ENCODE measurements around the gene HNF1A. TPM values are rescaled to one million over a fixed set of nuclear protein-coding genes. Genes with fewer than 3 reads are reported as not detected.
"Not testable (repeated sequence)": the region's sequence is repeated elsewhere in the genome, so short reads cannot be mapped to it uniquely, and the experiment has no call there.

HNF1A gene
- polyA plus RNA-seq, 1 donor from 2014 or later: not detected

- no peak overlapping the region for H3K4me3 Mint-ChIP-seq
- H3K4me1 Mint-ChIP-seq: no peaks in the 10 kb centered on the region
- no peaks in the 10 kb centered on the region for H3K36me3 Mint-ChIP-seq
- H3K27ac Mint-ChIP-seq: no peak overlapping the region
- peaks cover 8% of the 10 kb centered on the region for H3K27me3 Mint-ChIP-seq
- H3K9me3 Mint-ChIP-seq: no peaks in the 10 kb centered on the region
These were observed 47.3 kb downstream of the HNF1A start for GRCh38 chr12:121025442-121026226.

DNA sequence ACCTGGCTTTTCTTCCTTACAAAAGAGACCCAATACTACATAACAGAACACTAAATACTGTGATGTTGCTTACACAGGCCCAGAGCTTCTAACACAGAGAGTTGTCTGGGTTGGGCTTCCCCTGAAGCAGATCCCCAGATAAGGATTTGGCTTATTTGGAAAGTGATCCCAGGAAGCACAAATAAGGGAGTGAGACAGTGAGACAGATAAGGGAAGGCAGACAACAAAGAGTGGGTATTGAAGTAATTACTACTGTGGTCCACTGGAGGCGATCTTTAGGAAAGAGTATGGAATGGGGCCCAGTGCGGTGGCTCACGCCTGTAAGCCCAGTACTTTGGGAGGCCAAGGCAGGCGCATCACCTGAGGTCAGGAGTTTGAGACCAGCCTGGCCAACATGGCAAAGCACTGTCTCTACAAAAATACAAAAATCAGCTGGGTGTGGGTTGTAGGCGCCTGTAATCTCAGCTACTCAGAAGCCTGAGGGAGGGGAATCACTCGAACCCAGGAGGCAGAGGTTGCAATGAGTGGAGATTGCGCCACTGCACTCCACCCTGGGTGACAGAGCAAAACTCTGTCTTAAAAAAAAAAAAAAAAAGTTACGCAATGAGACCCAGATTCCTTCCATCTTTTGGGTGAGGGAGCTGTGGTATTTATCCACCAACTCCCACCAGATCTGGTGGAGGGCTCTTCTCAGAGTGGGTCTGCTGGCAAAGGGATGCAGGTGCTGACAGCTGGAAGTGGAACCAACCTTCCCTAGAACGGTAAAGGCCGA is 48.1 kb downstream of the HNF1A start:
- peaks cover 8% of the 10 kb centered on the region for H3K27me3 Mint-ChIP-seq
- no peaks in the 10 kb centered on the region for H3K9me3 Mint-ChIP-seq
- no peaks in the 10 kb centered on the region for H3K36me3 Mint-ChIP-seq
- H3K4me1 Mint-ChIP-seq: no peaks in the 10 kb centered on the region
- no peak overlapping the region for H3K27ac Mint-ChIP-seq
- no peak overlapping the region for H3K4me3 Mint-ChIP-seq

DNA sequence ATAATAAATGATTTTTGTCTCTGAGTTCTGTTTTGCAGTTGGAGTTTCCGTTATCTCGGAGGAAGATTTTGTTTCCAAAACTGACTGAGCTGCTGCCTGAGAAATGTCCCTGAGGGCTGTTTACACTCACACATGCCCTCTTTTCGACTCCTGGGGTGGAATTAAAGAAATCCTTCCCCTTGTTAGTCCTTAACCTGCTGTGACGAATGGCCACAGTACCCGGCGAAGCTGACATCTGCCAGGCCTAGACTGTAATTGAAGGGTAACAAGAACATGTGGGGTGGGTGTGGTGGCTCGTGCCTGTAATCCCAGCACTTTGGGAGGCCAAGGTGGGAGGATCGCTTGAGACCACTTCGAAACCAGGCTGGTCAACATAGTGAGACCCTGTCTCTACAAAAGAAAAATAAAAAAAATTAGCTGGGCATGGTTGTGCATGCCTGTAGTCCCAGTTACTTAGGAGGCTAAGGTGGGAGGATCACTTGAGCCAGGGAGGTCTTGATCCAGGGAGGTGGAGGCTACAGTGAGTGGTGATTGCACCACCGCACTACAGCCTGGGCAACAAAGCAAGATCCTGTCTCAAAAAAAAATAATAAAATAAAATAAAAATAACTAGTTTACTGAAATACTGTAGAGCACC is 52.4 kb downstream of the HNF1A start:
- Mint-ChIP-seq H3K27ac (peak overlapping the region in 1 of 3 donors; percentile 91), H3K4me3 (no peak overlapping the region), H3K27me3 (peaks cover 17% of the 10 kb centered on the region), H3K36me3 (no peaks in the 10 kb centered on the region), H3K9me3 (no peaks in the 10 kb centered on the region), H3K4me1 (peaks cover 0 to 3% (median 0%) of the 10 kb centered on the region in 3 donors)

GRCh38 chr12:121033625-121034349 is 55.4 kb downstream of the HNF1A start:
- H3K9me3 Mint-ChIP-seq: no peaks in the 10 kb centered on the region
- H3K27ac Mint-ChIP-seq: no peak overlapping the region
- no peaks in the 10 kb centered on the region for H3K36me3 Mint-ChIP-seq
- peaks cover 15% of the 10 kb centered on the region for H3K27me3 Mint-ChIP-seq
- no peak overlapping the region for H3K4me3 Mint-ChIP-seq
- peaks cover 9 to 11% (median 11%) of the 10 kb centered on the region in 3 donors for H3K4me1 Mint-ChIP-seq

- H3K4me1 Mint-ChIP-seq: peaks cover 15 to 16% (median 15%) of the 10 kb centered on the region in 3 donors
- H3K4me3 Mint-ChIP-seq: no peak overlapping the region
- H3K27me3 Mint-ChIP-seq: peaks cover 18% of the 10 kb centered on the region
- no peaks in the 10 kb centered on the region for H3K36me3 Mint-ChIP-seq
- no peak overlapping the region for H3K27ac Mint-ChIP-seq
- H3K9me3 Mint-ChIP-seq: peaks cover 0 to under 1% (median 0%) of the 10 kb centered on the region in 3 donors
These were observed 56.4 kb downstream of the HNF1A start for GRCh38 chr12:121034616-121035305.

GRCh38 chr12:121036810-121037326 is 58.5 kb downstream of the HNF1A start:
- H3K4me3 Mint-ChIP-seq: peak overlapping the region in 1 of 4 donors; percentile 16

GRCh38 chr12:121038861-121039668 is 60.7 kb downstream of the HNF1A start, which contains the start of gene OASL:
Gene OASL, minus strand, starts transcription at chr12:121039246. Its CDS starts 275 bp downstream, at chr12:121038971.
- Mint-ChIP-seq H3K27ac (peak within 1 kb of the TSS in 2 of 3 donors; percentile 60 to 87), H3K4me1 (peaks cover 15 to 19% (median 15%) of the 10 kb centered on the region in 3 donors), H3K9me3 (peaks cover 0 to 2% (median 0%) of the 10 kb centered on the region in 3 donors), H3K4me3 (peak within 1 kb of the TSS; percentile 71 to 99 (median 88)), H3K27me3 (peaks cover 31% of the 10 kb centered on the region), H3K36me3 (no peaks in the 10 kb centered on the region)

More at GRCh38 chr12:121036810-121037326, 58.5 kb downstream of the HNF1A start:
- Mint-ChIP-seq H3K27me3 (peaks cover 25% of the 10 kb centered on the region), H3K4me1 (peaks cover 15 to 19% (median 15%) of the 10 kb centered on the region in 3 donors), H3K36me3 (no peaks in the 10 kb centered on the region), H3K27ac (peak overlapping the region in 1 of 3 donors; percentile 86), H3K9me3 (peaks cover 0 to 2% (median 0%) of the 10 kb centered on the region in 3 donors)

DNA sequence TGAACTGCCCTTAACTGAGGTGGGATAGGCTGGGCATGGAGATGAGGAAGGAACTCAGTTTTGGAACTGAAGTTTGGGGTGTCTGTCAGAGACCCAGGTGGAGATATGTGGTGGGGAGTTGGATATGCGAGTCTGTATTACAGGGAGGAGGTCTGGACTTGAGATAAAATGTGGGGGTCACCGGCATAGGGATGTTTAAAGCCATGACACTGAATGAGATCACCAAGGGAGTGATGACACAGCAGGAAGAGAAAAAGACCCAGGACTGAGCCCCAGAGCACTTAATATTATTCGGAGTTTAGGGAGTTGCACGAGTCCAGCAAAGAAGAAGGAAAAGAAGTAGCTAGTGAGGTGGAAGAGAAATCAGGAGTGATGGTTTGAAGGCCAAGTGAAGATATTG is 64.7 kb downstream of the HNF1A start:
- H3K27ac Mint-ChIP-seq: no peak overlapping the region
- H3K4me1 Mint-ChIP-seq: peaks cover 7 to 17% (median 13%) of the 10 kb centered on the region in 3 donors
- H3K9me3 Mint-ChIP-seq: peaks cover 0 to 2% (median 0%) of the 10 kb centered on the region in 3 donors
- peaks cover 27% of the 10 kb centered on the region for H3K27me3 Mint-ChIP-seq
- H3K36me3 Mint-ChIP-seq: no peaks in the 10 kb centered on the region
- no peak overlapping the region for H3K4me3 Mint-ChIP-seq

- not testable (repeated sequence) for H3K4me1 Mint-ChIP-seq, H3K36me3 Mint-ChIP-seq, H3K27ac Mint-ChIP-seq, H3K9me3 Mint-ChIP-seq, H3K4me3 Mint-ChIP-seq
- H3K27me3 Mint-ChIP-seq: peaks cover 17% of the 10 kb centered on the region
These were observed 69.1 kb downstream of the HNF1A start for GRCh38 chr12:121047400-121047799.

- Mint-ChIP-seq H3K4me3 (no peak overlapping the region), H3K4me1 (peaks cover 0 to 4% (median 4%) of the 10 kb centered on the region in 3 donors), H3K27ac (no peak overlapping the region), H3K27me3 (peaks cover 7% of the 10 kb centered on the region), H3K36me3 (no peaks in the 10 kb centered on the region), H3K9me3 (no peaks in the 10 kb centered on the region)
These were observed 70.1 kb downstream of the HNF1A start for GRCh38 chr12:121048442-121048841.

DNA sequence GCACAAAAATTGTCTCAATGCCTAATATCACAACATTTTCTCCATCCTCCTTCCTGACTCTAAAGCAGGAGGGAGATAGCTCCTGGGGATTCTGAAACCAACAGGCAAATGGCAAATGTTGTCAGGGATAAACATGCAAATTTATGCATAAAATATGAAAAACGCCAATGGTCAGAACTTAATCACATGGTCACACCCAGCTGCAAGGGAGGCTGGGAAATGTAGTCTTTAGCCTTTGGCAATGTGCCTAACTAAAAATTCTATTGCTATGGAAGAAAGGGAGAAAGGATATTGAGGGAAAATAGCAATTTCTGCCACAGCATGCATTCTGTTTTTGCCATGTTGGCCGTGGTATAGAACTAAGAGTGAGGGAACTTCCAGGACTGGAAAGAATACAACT is 72.4 kb downstream of the HNF1A start:
- Mint-ChIP-seq H3K4me1 (peaks cover 0 to 4% (median 2%) of the 10 kb centered on the region in 3 donors), H3K4me3 (no peak overlapping the region), H3K36me3 (peaks cover under 1% of the 10 kb centered on the region), H3K9me3 (no peaks in the 10 kb centered on the region), H3K27ac (no peak overlapping the region), H3K27me3 (peaks cover 7% of the 10 kb centered on the region)
